H1 (cell line): ENCODE measurements around the gene AGBL5. TPM values are rescaled to one million over a fixed set of nuclear protein-coding genes. Genes with fewer than 3 reads are reported as not detected.
A peak's percentile ranks its signal among the peaks of the same experiment; 100 is the strongest.

Experiments
- CTCF ChIA-PET: fragments of 300-600 bp; sonication (Branson Sonifier 250); formaldehyde crosslinking; loops from one replicate; lab custom pipeline; 2021; ENCODE audit not compliant: partially characterized antibody; lab: Charles Lee
- POLR2A ChIA-PET: fragments of 300-600 bp; sonication (Branson Sonifier 250); formaldehyde crosslinking; loops from one replicate; lab custom pipeline; 2021; ENCODE audit warnings: inconsistent platforms; ENCODE audit not compliant: partially characterized antibody; lab: Charles Lee
- DNase-seq, 2 experiments: peaks; one replicate each; pipeline versions ENCODE4 v3.0.0 to v3.0.0-alpha.2; 2010 to 2022; ENCODE audit warnings: low spot score in 2 of 2, low read depth in 1 of 2, mixed read lengths in 1 of 2
- FAIRE-seq: peaks from 2 replicates; lab custom pipeline; 2011; peaks lifted over from hg19 to GRCh38; lab: Jason Lieb, UNC
- H2AFZ ChIP-seq: 2 replicates; pipeline ENCODE4 v1.8.1; 2012; ENCODE audit warnings: low read length, inconsistent platforms
- H2AK5ac ChIP-seq: 2 replicates; pipeline ENCODE4 v1.6.1; 2013; ENCODE audit warnings: low read depth, low read length
- H2BK120ac ChIP-seq: replicated peaks from 2 replicates; pipeline ENCODE3; 2013; ENCODE audit warnings: low read depth, low read length, inconsistent platforms
- H2BK12ac ChIP-seq: 2 replicates; pipeline ENCODE4 v1.6.1; 2013; ENCODE audit warnings: low read depth, low read length
- H2BK15ac ChIP-seq: 2 replicates; pipeline ENCODE4 v1.6.1; 2013; ENCODE audit warnings: low read length
- H2BK20ac ChIP-seq: 2 replicates; pipeline ENCODE4 v1.6.1; 2013; ENCODE audit warnings: low read length
- H2BK5ac ChIP-seq: 2 replicates; pipeline ENCODE4 v1.6.1; 2013; ENCODE audit warnings: low read depth, low read length
- H3K14ac ChIP-seq: 2 replicates; pipeline ENCODE4 v1.6.1; 2013; ENCODE audit warnings: inconsistent platforms; ENCODE audit not compliant: insufficient read length
- H3K18ac ChIP-seq: 2 replicates; pipeline ENCODE4 v1.6.1; 2013; ENCODE audit warnings: low read length; ENCODE audit errors: extremely low read depth
- H3K23ac ChIP-seq: 2 replicates; pipeline ENCODE4 v1.6.1; 2013; ENCODE audit warnings: inconsistent platforms; ENCODE audit not compliant: insufficient read length
- H3K23me2 ChIP-seq: 2 replicates; pipeline ENCODE4 v1.6.1; 2013; ENCODE audit warnings: low read depth, low read length
- H3K27ac ChIP-seq: 2 replicates; pipeline ENCODE4 v1.6.1; 2011; ENCODE audit warnings: low read depth, low read length, inconsistent platforms
- H3K27me3 ChIP-seq, 4 experiments: replicated peaks in 1 of 4; 1 replicate in 1 of 4; 2 replicates in 3 of 4; pipeline versions ENCODE4 v1.6.1 to v1.8.1; 2011 to 2013; ENCODE audit warnings: low read length in 3 of 4, mild to moderate bottlenecking in 3 of 4, inconsistent platforms in 2 of 4, mixed read lengths in 2 of 4, moderate library complexity in 1 of 4; ENCODE audit not compliant: control insufficient read depth in 3 of 4, insufficient read depth in 3 of 4; ENCODE audit errors: extremely low read depth in 1 of 4
- H3K36me3 ChIP-seq, 4 experiments: 2 replicates each; pipeline versions ENCODE4 v1.6.1 to v1.8.1; 2011 to 2013; ENCODE audit warnings: mild to moderate bottlenecking in 4 of 4, low read length in 3 of 4, moderate library complexity in 2 of 4, control low read depth in 1 of 4, inconsistent platforms in 1 of 4; ENCODE audit not compliant: insufficient read depth in 4 of 4, control insufficient read depth in 2 of 4
- H3K4ac ChIP-seq: replicated peaks from 2 replicates; pipeline ENCODE3; 2013; ENCODE audit warnings: low read length, low read depth, mixed read lengths, inconsistent platforms; ENCODE audit not compliant: insufficient read length
- H3K4me1 ChIP-seq, 4 experiments: replicated peaks in 1 of 4; 1 replicate in 1 of 4; 2 replicates in 3 of 4; pipeline versions ENCODE4 v1.6.1 to v1.8.1; 2011 to 2013; ENCODE audit warnings: low read length in 3 of 4, inconsistent platforms in 2 of 4, mixed read lengths in 1 of 4; ENCODE audit not compliant: insufficient read depth in 4 of 4, control insufficient read depth in 3 of 4
- H3K4me2 ChIP-seq, 2 experiments: 2 replicates each; pipeline versions ENCODE4 v1.6.1 to v1.8.1; 2011 to 2013; ENCODE audit warnings: low read depth in 2 of 2, low read length in 2 of 2, control low read depth in 1 of 2, inconsistent platforms in 1 of 2, mild to moderate bottlenecking in 1 of 2; ENCODE audit not compliant: insufficient read depth in 1 of 2
- H3K4me3 ChIP-seq, 4 experiments: fragments of 200-600, 300-600 bp in 1 of 4; sonication (generic), shearing (Covaris generic), sonication (Bioruptor Twin) in 1 of 4; 2 replicates each; pipeline versions ENCODE4 v1.5.1 to v1.8.1; 2011 to 2016; ENCODE audit warnings: low read length in 4 of 4, low read depth in 3 of 4, control low read depth in 2 of 4, inconsistent platforms in 2 of 4, mild to moderate bottlenecking in 2 of 4, mixed read lengths in 1 of 4, moderate library complexity in 1 of 4; ENCODE audit not compliant: insufficient read depth in 2 of 4; ENCODE audit errors: extremely low read depth in 1 of 4
- H3K56ac ChIP-seq: replicated peaks from 2 replicates; pipeline ENCODE3; 2013; ENCODE audit warnings: low read depth, mild to moderate bottlenecking, mixed read lengths, low read length, inconsistent platforms; ENCODE audit not compliant: insufficient read length
- H3K79me1 ChIP-seq: 2 replicates; pipeline ENCODE4 v1.6.1; 2013; ENCODE audit warnings: low read depth, low read length, control low read depth
- H3K79me2 ChIP-seq, 2 experiments: 2 replicates each; pipeline versions ENCODE4 v1.6.1 to v1.8.1; 2012 to 2013; ENCODE audit warnings: low read length in 2 of 2, mild to moderate bottlenecking in 2 of 2, inconsistent platforms in 1 of 2; ENCODE audit not compliant: insufficient read depth in 2 of 2, control insufficient read depth in 1 of 2
- H3K9ac ChIP-seq, 4 experiments: replicated peaks in 1 of 4; 1 replicate in 1 of 4; 2 replicates in 3 of 4; pipeline versions ENCODE4 v1.6.1 to v1.8.1; 2011 to 2013; ENCODE audit warnings: low read depth in 3 of 4, low read length in 3 of 4, control low read depth in 2 of 4, mild to moderate bottlenecking in 2 of 4, moderate library complexity in 2 of 4, inconsistent platforms in 1 of 4; ENCODE audit errors: extremely low read depth in 1 of 4
- H3K9me3 ChIP-seq, 2 experiments: 2 replicates each; pipeline versions ENCODE4 v1.6.1 to v1.8.1; 2012 to 2013; ENCODE audit warnings: mild to moderate bottlenecking in 2 of 2, moderate library complexity in 2 of 2, control low read depth in 1 of 2, inconsistent platforms in 1 of 2, low read depth in 1 of 2, low read length in 1 of 2, mixed read lengths in 1 of 2; ENCODE audit not compliant: insufficient read depth in 2 of 2
- H4K20me1 ChIP-seq, 2 experiments: replicated peaks in 1 of 2; 2 replicates each; pipeline versions ENCODE3 to v1.8.1; 2011 to 2013; ENCODE audit warnings: inconsistent platforms in 2 of 2, low read length in 2 of 2, mild to moderate bottlenecking in 1 of 2; ENCODE audit not compliant: insufficient read depth in 2 of 2, control insufficient read depth in 1 of 2
- H4K5ac ChIP-seq: 2 replicates; pipeline ENCODE4 v1.6.1; 2013; ENCODE audit warnings: low read length, low read depth, mixed read lengths, inconsistent platforms; ENCODE audit not compliant: insufficient read length
- H4K8ac ChIP-seq: 2 replicates; pipeline ENCODE4 v1.8.0; 2013; ENCODE audit warnings: mild to moderate bottlenecking, moderate library complexity, low read length, inconsistent platforms; ENCODE audit not compliant: insufficient read depth; ENCODE audit errors: extremely low read depth
- H4K91ac ChIP-seq: replicated peaks from 2 replicates; pipeline ENCODE3; 2013; ENCODE audit warnings: low read length, mixed read lengths, inconsistent platforms; ENCODE audit not compliant: insufficient read length
- JUND ChIP-seq: IDR thresholded peaks from 2 replicates; pipeline ENCODE4 v1.6.1; 2011; ENCODE audit warnings: mild to moderate bottlenecking, improper control_type of control experiment, low read length
- KDM1A ChIP-seq: fragments of 200-600, 300-600 bp; sonication (generic); IDR thresholded peaks from 2 replicates; pipeline ENCODE4 v1.7.1; 2016; ENCODE audit warnings: mild to moderate bottlenecking, low read length, borderline replicate concordance
- PHF8 ChIP-seq: fragments of 200-600 bp; sonication (generic); conservative IDR thresholded peaks from 2 replicates; pipeline ENCODE4 v1.7.1; 2012; ENCODE audit warnings: low read depth, mild to moderate bottlenecking, inconsistent platforms, low read length, moderate library complexity
- RAD21 ChIP-seq, 2 experiments: IDR thresholded peaks in 1 of 2; conservative IDR thresholded peaks in 1 of 2; 2 replicates each; pipeline ENCODE4 v1.6.1; 2011; ENCODE audit warnings: low read depth in 2 of 2, low read length in 2 of 2, improper control_type of control experiment in 1 of 2, inconsistent platforms in 1 of 2, mild to moderate bottlenecking in 1 of 2, moderate library complexity in 1 of 2
- TAF1 ChIP-seq: IDR thresholded peaks from 2 replicates; pipeline ENCODE4 v1.6.1; 2011; ENCODE audit warnings: mild to moderate bottlenecking, low read depth, low read length
- YY1 ChIP-seq: IDR thresholded peaks from 2 replicates; pipeline ENCODE4 v1.6.1; 2011; ENCODE audit warnings: low read depth, mild to moderate bottlenecking, low read length
- WGBS, 2 experiments: shearing (Covaris generic) in 1 of 2; methylation state at CpG; one replicate each; pipeline versions ENCODE4 v1.1.6 to v1.1.7; 2013 to 2015; ENCODE audit warnings: low lambda C conversion rate in 2 of 2, mixed read lengths in 2 of 2, inconsistent platforms in 1 of 2, low coverage in 1 of 2, missing lambda C conversion rate in 1 of 2; ENCODE audit not compliant: insufficient replicate concordance in 2 of 2, insufficient coverage in 1 of 2, insufficient read length in 1 of 2; ENCODE audit errors: extremely low coverage in 1 of 2, missing lambda C conversion rate in 1 of 2; 5-methylcytosine and 5-hydroxymethylcytosine counted together
- polyA plus RNA-seq, 7 experiments: library from polyadenylated mRNA; depleted of rRNA in 3 of 7; stranded (reverse) in 5 of 7; unstranded in 2 of 7; fragments of >200 nt in 5 of 7; fragments of 200-250 nt in 2 of 7; gene quantifications; 1 replicate in 5 of 7; 2 replicates in 1 of 7; 4 replicates in 1 of 7; pipeline versions ENCODE4 v1.2.1 to v1.2.3, GENCODE V29; 2011 to 2013; ENCODE audit warnings: missing spikeins in 2 of 7, mixed read lengths in 2 of 7
- total RNA-seq: library from RNA; stranded (reverse); fragmentation: NEBNext Ultra II Directional; extraction: Animal tissue kit (Norgen Biotek cat#: 25700); gene quantifications from 2 replicates; pipeline ENCODE4 v1.2.1, GENCODE V29; 2021

Gene AGBL5
- total and polyA plus RNA-seq, 2 of the 8 experiments (the other 6 are each of a cell fraction or from before 2014, with no cell fraction given): 45.4 to 62.0 TPM

DNA sequence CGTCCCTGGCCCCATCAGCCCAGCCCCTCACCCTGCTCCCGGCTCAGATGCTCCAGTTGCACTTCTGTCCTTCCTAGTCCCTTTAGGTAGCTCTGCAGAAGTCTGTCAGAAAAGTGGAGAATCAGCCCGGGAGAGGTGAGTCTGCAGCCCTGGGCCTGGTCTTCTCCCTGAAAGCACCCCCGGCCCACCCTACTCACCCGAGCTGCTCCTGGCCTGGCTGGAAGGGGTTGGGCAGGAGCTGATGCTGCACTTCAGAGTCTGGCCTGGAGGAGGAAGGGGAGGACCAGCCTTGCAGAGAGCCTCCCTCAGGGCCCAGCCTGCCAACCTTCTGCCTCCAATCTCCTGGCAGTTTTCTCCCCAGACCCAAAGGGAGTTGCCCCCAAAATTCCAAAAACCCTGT, 50.9 kb downstream of the AGBL5 start:
- H3K27me3 ChIP-seq: no peaks in the 10 kb centered on the region; a peak in 1 of 7 replicates
- no peak overlapping the region for H3K18ac ChIP-seq
- no peak overlapping the region for H3K4me3 ChIP-seq
- H3K23me2 ChIP-seq: no peaks in the 10 kb centered on the region
- H2BK20ac ChIP-seq: no peak overlapping the region
- H3K4me1 ChIP-seq: no peaks in the 10 kb centered on the region
- no peaks in the 10 kb centered on the region for H3K79me2 ChIP-seq
- H2AK5ac ChIP-seq: no peak overlapping the region
- no peaks in the 10 kb centered on the region for H4K20me1 ChIP-seq
- H3K9me3 ChIP-seq: no peaks in the 10 kb centered on the region
- H2BK15ac ChIP-seq: no peak overlapping the region
- no peak overlapping the region for H4K5ac ChIP-seq
- DNase-seq (no peak), FAIRE-seq (no peak)
- H3K14ac ChIP-seq: no peak overlapping the region
- H3K79me1 ChIP-seq: no peaks in the 10 kb centered on the region
- no peak overlapping the region for H3K4ac ChIP-seq
- H3K56ac ChIP-seq: no peak overlapping the region
- H3K9ac ChIP-seq: no peak overlapping the region
- POLR2A ChIA-PET: interaction anchor here (0.8 to 1.7 kb wide), 7 partner anchors 9 to 254 kb away, joined by 3 to 5 read pairs (median 3); partner anchors contain the start of genes CAD, GTF3C2 and PREB
- H3K27ac ChIP-seq: no peak overlapping the region
- H3K4me2 ChIP-seq: no peak overlapping the region
- WGBS, 2 experiments: 88% methylated on average over 4 of the region's 5 CpGs; no CpG with 5 or more reads in 1 of the 2 experiments
- peak overlapping the region; percentile 18 for H4K8ac ChIP-seq
- no peak overlapping the region for H2BK12ac ChIP-seq
- H2AFZ ChIP-seq: no peak overlapping the region
- no peak overlapping the region for H2BK120ac ChIP-seq
- no peak overlapping the region for H4K91ac ChIP-seq
- no peak overlapping the region for H3K23ac ChIP-seq
- H3K36me3 ChIP-seq: no peaks in the 10 kb centered on the region
- CTCF ChIA-PET: interaction anchor here (0.9 to 12.7 kb wide), 14 partner anchors 9 to 198 kb away, joined by 3 to 120 read pairs (median 6); partner anchors contain the start of genes CGREF1 and PREB
- no peak overlapping the region for H2BK5ac ChIP-seq
- no peak for TF ChIP-seq PHF8
- peak in 1 of 2 experiments; percentile 29; a peak in 1 of 4 replicates for TF ChIP-seq RAD21 (IDR thresholded peaks at IDR 0.05 in 1 of 2, conservative IDR thresholded peaks at IDR 0.05 in 1 of 2; ENCODE audit: low read depth in 2 of 2, low read length in 2 of 2)
- no peak for TF ChIP-seq TAF1
- no peak for TF ChIP-seq YY1
- TF ChIP-seq JUND: no peak
- no peak for TF ChIP-seq KDM1A
